ENCODE measurements around the gene B3GALT6.
A peak's percentile ranks its signal among the peaks of the same experiment; 100 is the strongest.

Gene B3GALT6

GRCh38 chr1:1217621-1218523 lies 14.2 kb upstream of the B3GALT6 start:
- peak; percentile 64 for DNase-seq

- DNase-seq: no peak
Measured at GRCh38 chr1:1218524-1219200, 13.4 kb upstream of the B3GALT6 start.

GRCh38 chr1:1219341-1219740 lies 12.7 kb upstream of the B3GALT6 start:
- DNase-seq: peak; percentile 58

GRCh38 chr1:1220197-1220596 lies 11.8 kb upstream of the B3GALT6 start:
- DNase-seq: no peak

- DNase-seq: no peak
Measured at GRCh38 chr1:1221887-1222574, 10.0 kb upstream of the B3GALT6 start.

GRCh38 chr1:1222575-1223225 lies 9.3 kb upstream of the B3GALT6 start:
- no peak for DNase-seq

GRCh38 chr1:1223321-1223720 lies 8.7 kb upstream of the B3GALT6 start:
- no peak for DNase-seq

- DNase-seq: no peak
Measured at GRCh38 chr1:1223891-1224290, 8.1 kb upstream of the B3GALT6 start.

GRCh38 chr1:1225238-1225845 lies 6.7 kb upstream of the B3GALT6 start:
- no peak for DNase-seq

- DNase-seq: no peak
Measured at GRCh38 chr1:1225913-1226312, 6.1 kb upstream of the B3GALT6 start.

- no peak for DNase-seq
Measured at GRCh38 chr1:1226566-1227362, 5.3 kb upstream of the B3GALT6 start.

GRCh38 chr1:1227386-1227785 lies 4.7 kb upstream of the B3GALT6 start:
- no peak for DNase-seq

- DNase-seq: no peak
Measured at GRCh38 chr1:1228187-1228586, 3.9 kb upstream of the B3GALT6 start.

- no peak for DNase-seq
Measured at GRCh38 chr1:1228596-1229321, 3.3 kb upstream of the B3GALT6 start.

GRCh38 chr1:1229770-1230169 lies 2.3 kb upstream of the B3GALT6 start:
- no peak for DNase-seq

GRCh38 chr1:1230656-1231399 lies 1.2 kb upstream of the B3GALT6 start:
- no peak for DNase-seq

- peak; percentile 97 for DNase-seq
Measured at GRCh38 chr1:1231400-1232207, 433 bp upstream of the B3GALT6 start, which contains the start of gene SDF4. Gene SDF4, minus strand, starts transcription at chr1:1232001. Its CDS starts 3,229 bp downstream, at chr1:1228772.

GRCh38 chr1:1232796-1233566 lies 944 bp downstream of the B3GALT6 start:
- DNase-seq: no peak

- no peak for DNase-seq
Measured at GRCh38 chr1:1233567-1233892, 1.5 kb downstream of the B3GALT6 start.
